HEK293 (cell line): ENCODE data around the gene THRAP3.
A peak's percentile ranks its signal among the peaks of the same experiment; 100 is the strongest.

ENCODE experiments used
- EGR2 ChIP-seq: fragments of 450-650 bp; formaldehyde crosslinking; IDR thresholded peaks from 2 replicates; pipeline ENCODE4 v1.5.1; 2016; ENCODE audit warnings: low read depth, missing biosample characterization, missing genetic modification characterization
- FEZF1 ChIP-seq: fragments of 450-650 bp; formaldehyde crosslinking; IDR thresholded peaks from 2 replicates; pipeline ENCODE4 v1.5.1; 2016; ENCODE audit warnings: missing biosample characterization, missing genetic modification characterization
- GFI1B ChIP-seq: fragments of 450-650 bp; formaldehyde crosslinking; IDR thresholded peaks from 2 replicates; pipeline ENCODE4 v1.5.1; 2016; ENCODE audit warnings: missing biosample characterization, missing genetic modification characterization
- GLI2 ChIP-seq: fragments of 450-650 bp; formaldehyde crosslinking; IDR thresholded peaks from 2 replicates; pipeline ENCODE4; 2017; ENCODE audit warnings: missing biosample characterization, missing genetic modification characterization, low read depth, borderline replicate concordance
- HOXC10 ChIP-seq: sonication (generic); formaldehyde crosslinking; IDR thresholded peaks from 2 replicates; pipeline ENCODE4 v1.8.1; 2023; ENCODE audit warnings: mild to moderate bottlenecking, missing genetic modification reagents
- KLF9 ChIP-seq: fragments of 450-650 bp; formaldehyde crosslinking; IDR thresholded peaks from 2 replicates; pipeline ENCODE4 v1.5.1; 2016; ENCODE audit warnings: missing biosample characterization, missing genetic modification characterization, low read depth
- MEIS1 ChIP-seq: sonication (generic); formaldehyde crosslinking; IDR thresholded peaks from 2 replicates; pipeline ENCODE4 v1.8.1; 2022; ENCODE audit warnings: missing genetic modification reagents, mild to moderate bottlenecking, borderline replicate concordance
- OVOL3 ChIP-seq: fragments of 450-650 bp; formaldehyde crosslinking; IDR thresholded peaks from 2 replicates; pipeline ENCODE4 v1.5.1; 2016; ENCODE audit warnings: missing biosample characterization, missing genetic modification characterization
- RBAK ChIP-seq: fragments of 450-650 bp; formaldehyde crosslinking; IDR thresholded peaks from 2 replicates; pipeline ENCODE4 v1.5.1; 2016; ENCODE audit warnings: missing biosample characterization, missing genetic modification characterization
- TRIM28 ChIP-seq: IDR thresholded peaks from 2 replicates; pipeline ENCODE4 v1.6.1; 2011; ENCODE audit warnings: low read length, control low read depth, borderline replicate concordance
- ZFP41 ChIP-seq: fragments of 450-650 bp; formaldehyde crosslinking; IDR thresholded peaks from 2 replicates; pipeline ENCODE4 v1.5.1; 2016; ENCODE audit warnings: missing biosample characterization, missing genetic modification characterization, borderline replicate concordance
- ZNF10 ChIP-seq: fragments of 450-650 bp; formaldehyde crosslinking; IDR thresholded peaks from 2 replicates; pipeline ENCODE4 v1.5.1; 2017; ENCODE audit warnings: missing biosample characterization, missing genetic modification characterization
- ZNF121 ChIP-seq: fragments of 450-650 bp; formaldehyde crosslinking; IDR thresholded peaks from 2 replicates; pipeline ENCODE4 v1.5.1; 2016; ENCODE audit warnings: missing biosample characterization, missing genetic modification characterization
- ZNF133 ChIP-seq: fragments of 450-650 bp; formaldehyde crosslinking; IDR thresholded peaks from 2 replicates; pipeline ENCODE4 v1.5.1; 2016; ENCODE audit warnings: missing biosample characterization, missing genetic modification characterization
- ZNF140 ChIP-seq: fragments of 450-650 bp; formaldehyde crosslinking; IDR thresholded peaks from 2 replicates; pipeline ENCODE4 v1.5.1; 2016; ENCODE audit warnings: missing biosample characterization, missing genetic modification characterization
- ZNF146 ChIP-seq: fragments of 450-650 bp; formaldehyde crosslinking; IDR thresholded peaks from 2 replicates; pipeline ENCODE4 v1.5.1; 2016; ENCODE audit warnings: missing biosample characterization, missing genetic modification characterization
- ZNF157 ChIP-seq: fragments of 450-650 bp; formaldehyde crosslinking; IDR thresholded peaks from 2 replicates; pipeline ENCODE4 v1.5.1; 2016; ENCODE audit warnings: missing biosample characterization, missing genetic modification characterization
- ZNF2 ChIP-seq: fragments of 450-650 bp; formaldehyde crosslinking; IDR thresholded peaks from 2 replicates; pipeline ENCODE4 v1.5.1; 2016; ENCODE audit warnings: missing biosample characterization, missing genetic modification characterization
- ZNF202 ChIP-seq: fragments of 450-650 bp; formaldehyde crosslinking; IDR thresholded peaks from 2 replicates; pipeline ENCODE4 v1.5.1; 2016; ENCODE audit warnings: missing biosample characterization, missing genetic modification characterization, borderline replicate concordance
- ZNF366 ChIP-seq: fragments of 450-650 bp; formaldehyde crosslinking; conservative IDR thresholded peaks from 2 replicates; pipeline ENCODE4 v1.5.1; 2016; ENCODE audit warnings: missing biosample characterization, missing genetic modification characterization
- ZNF37A ChIP-seq: fragments of 450-650 bp; IDR thresholded peaks from 2 replicates; pipeline ENCODE4 v1.5.1; 2018; ENCODE audit warnings: missing biosample characterization, missing genetic modification characterization
- ZNF423 ChIP-seq: fragments of 450-650 bp; formaldehyde crosslinking; IDR thresholded peaks from 2 replicates; pipeline ENCODE4 v1.5.1; 2016; ENCODE audit warnings: missing biosample characterization, missing genetic modification characterization
- ZNF529 ChIP-seq: fragments of 450-650 bp; formaldehyde crosslinking; IDR thresholded peaks from 2 replicates; pipeline ENCODE4 v1.5.1; 2017; ENCODE audit warnings: missing genetic modification characterization, missing biosample characterization; ENCODE audit not compliant: insufficient replicate concordance
- ZNF544 ChIP-seq: fragments of 450-650 bp; formaldehyde crosslinking; IDR thresholded peaks from 2 replicates; pipeline ENCODE4 v1.5.0; 2017; ENCODE audit warnings: missing biosample characterization, missing genetic modification characterization
- ZNF654 ChIP-seq: fragments of 450-650 bp; formaldehyde crosslinking; IDR thresholded peaks from 2 replicates; pipeline ENCODE4 v1.5.1; 2016; ENCODE audit warnings: low read depth, missing biosample characterization, missing genetic modification characterization
- ZNF701 ChIP-seq: fragments of 450-650 bp; formaldehyde crosslinking; IDR thresholded peaks from 2 replicates; pipeline ENCODE4 v1.5.1; 2016; ENCODE audit warnings: missing biosample characterization, missing genetic modification characterization
- ZNF76 ChIP-seq: fragments of 450-650 bp; formaldehyde crosslinking; IDR thresholded peaks from 2 replicates; pipeline ENCODE4; 2016; ENCODE audit warnings: low read depth, missing biosample characterization, missing genetic modification characterization, borderline replicate concordance
- ZSCAN30 ChIP-seq: fragments of 450-650 bp; IDR thresholded peaks from 2 replicates; pipeline ENCODE4 v1.5.1; 2018; ENCODE audit warnings: missing biosample characterization, mild to moderate bottlenecking, missing genetic modification characterization, moderate library complexity
- TF ChIP-seq, protein P1 (sequence below): fragments of 450-650 bp; formaldehyde crosslinking; IDR thresholded peaks from 2 replicates; pipeline ENCODE4 v1.5.1; 2017; ENCODE audit warnings: missing biosample characterization, missing genetic modification characterization
- TF ChIP-seq, protein P2 (sequence below): fragments of 450-650 bp; formaldehyde crosslinking; IDR thresholded peaks from 2 replicates; pipeline ENCODE4 v1.5.1; 2016; ENCODE audit warnings: missing biosample characterization, missing genetic modification characterization
- TF ChIP-seq, protein P3 (sequence below): fragments of 450-650 bp; formaldehyde crosslinking; IDR thresholded peaks from 2 replicates; pipeline ENCODE4 v1.5.1; 2016; ENCODE audit warnings: missing biosample characterization, missing genetic modification characterization
- TF ChIP-seq, protein P4 (sequence below): fragments of 450-650 bp; IDR thresholded peaks from 2 replicates; pipeline ENCODE4 v1.5.1; 2018; ENCODE audit warnings: missing biosample characterization, missing genetic modification characterization
- TF ChIP-seq, protein P5 (sequence below): fragments of 450-650 bp; formaldehyde crosslinking; IDR thresholded peaks from 2 replicates; pipeline ENCODE4 v1.5.1; 2016; ENCODE audit warnings: missing biosample characterization, missing genetic modification characterization

The THRAP3 gene

DNA sequence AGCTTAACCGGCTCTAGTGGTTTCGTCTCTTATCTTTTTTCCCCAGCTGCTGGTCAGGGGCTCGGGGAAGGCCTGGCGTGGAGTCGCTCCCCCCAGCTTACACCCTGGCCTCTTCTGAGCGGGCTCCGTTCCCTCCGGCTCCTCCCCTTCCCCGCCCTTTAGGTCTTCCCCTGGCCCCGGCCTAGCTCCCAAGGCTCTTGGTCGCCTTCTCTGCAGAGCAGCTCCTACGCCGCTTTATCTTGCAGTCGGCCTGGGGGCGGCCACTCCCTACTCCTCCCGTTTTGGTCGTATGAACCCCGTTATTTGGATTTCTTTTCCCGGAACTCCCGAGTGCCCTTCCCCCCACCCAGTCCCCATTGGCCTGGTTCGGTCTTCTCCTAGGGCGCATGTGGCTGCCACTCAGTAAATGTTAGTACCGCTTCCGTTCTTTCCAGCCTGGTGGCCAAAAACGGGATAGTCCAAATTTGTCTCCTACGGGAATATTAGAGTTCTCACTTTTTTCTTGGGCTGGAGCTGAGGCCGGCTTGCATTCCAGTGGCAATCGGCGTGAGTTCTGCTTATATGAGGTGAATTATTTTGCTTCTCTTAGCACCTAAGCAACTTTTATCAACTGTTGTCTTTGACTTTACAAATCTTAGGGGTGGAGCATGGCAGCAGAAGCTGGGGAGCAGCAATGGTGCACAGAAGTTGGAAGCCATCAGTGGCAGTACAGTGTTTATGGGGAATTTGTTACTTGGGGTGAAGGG lies 467 bp downstream of the THRAP3 start (continued):
- TF ChIP-seq, protein P1, sequence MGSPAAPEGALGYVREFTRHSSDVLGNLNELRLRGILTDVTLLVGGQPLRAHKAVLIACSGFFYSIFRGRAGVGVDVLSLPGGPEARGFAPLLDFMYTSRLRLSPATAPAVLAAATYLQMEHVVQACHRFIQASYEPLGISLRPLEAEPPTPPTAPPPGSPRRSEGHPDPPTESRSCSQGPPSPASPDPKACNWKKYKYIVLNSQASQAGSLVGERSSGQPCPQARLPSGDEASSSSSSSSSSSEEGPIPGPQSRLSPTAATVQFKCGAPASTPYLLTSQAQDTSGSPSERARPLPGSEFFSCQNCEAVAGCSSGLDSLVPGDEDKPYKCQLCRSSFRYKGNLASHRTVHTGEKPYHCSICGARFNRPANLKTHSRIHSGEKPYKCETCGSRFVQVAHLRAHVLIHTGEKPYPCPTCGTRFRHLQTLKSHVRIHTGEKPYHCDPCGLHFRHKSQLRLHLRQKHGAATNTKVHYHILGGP (tag by site-specific recombination) = no peak
- TF ChIP-seq TRIM28 (0 out of 2 replicates have a peak, but pooled peaks have one; percentile 12), ZNF2 (peak; percentile 54; the same call in 1 of the 2 replicates), ZNF544 (tag by site-specific recombination) (no peak), GLI2 (tag by site-specific recombination) (no peak), ZFP41 (tag by site-specific recombination) (no peak), ZNF140 (tag by site-specific recombination) (no peak), MEIS1 (no peak), ZSCAN30 (tag by site-specific recombination) (peak; percentile 71; the same call in 1 of the 2 replicates), ZNF133 (tag by site-specific recombination) (no peak), KLF9 (tag by site-specific recombination) (no peak), ZNF37A (tag by site-specific recombination) (no peak), HOXC10 (CRISPR knock-in tag) (no peak), ZNF76 (tag by site-specific recombination) (no peak), OVOL3 (tag by site-specific recombination) (no peak), ZNF654 (tag by site-specific recombination) (no peak), ZNF202 (tag by site-specific recombination) (no peak), FEZF1 (tag by site-specific recombination) (no peak; the same call in 1 of the 2 replicates), ZNF701 (tag by site-specific recombination) (0 out of 2 replicates have a peak, but pooled peaks have one; percentile 41), ZNF146 (tag by site-specific recombination) (0 out of 2 replicates have a peak, but pooled peaks have one; percentile 7), ZNF121 (tag by site-specific recombination) (no peak), ZNF157 (no peak), ZNF529 (tag by site-specific recombination) (no peak), GFI1B (tag by site-specific recombination) (no peak), EGR2 (no peak), ZNF10 (tag by site-specific recombination) (no peak; the same call in 1 of the 2 replicates), ZNF366 (tag by site-specific recombination) (no peak), ZNF423 (tag by site-specific recombination) (no peak), RBAK (tag by site-specific recombination) (no peak)
- TF ChIP-seq, protein P2, sequence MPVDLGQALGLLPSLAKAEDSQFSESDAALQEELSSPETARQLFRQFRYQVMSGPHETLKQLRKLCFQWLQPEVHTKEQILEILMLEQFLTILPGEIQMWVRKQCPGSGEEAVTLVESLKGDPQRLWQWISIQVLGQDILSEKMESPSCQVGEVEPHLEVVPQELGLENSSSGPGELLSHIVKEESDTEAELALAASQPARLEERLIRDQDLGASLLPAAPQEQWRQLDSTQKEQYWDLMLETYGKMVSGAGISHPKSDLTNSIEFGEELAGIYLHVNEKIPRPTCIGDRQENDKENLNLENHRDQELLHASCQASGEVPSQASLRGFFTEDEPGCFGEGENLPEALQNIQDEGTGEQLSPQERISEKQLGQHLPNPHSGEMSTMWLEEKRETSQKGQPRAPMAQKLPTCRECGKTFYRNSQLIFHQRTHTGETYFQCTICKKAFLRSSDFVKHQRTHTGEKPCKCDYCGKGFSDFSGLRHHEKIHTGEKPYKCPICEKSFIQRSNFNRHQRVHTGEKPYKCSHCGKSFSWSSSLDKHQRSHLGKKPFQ (tag by site-specific recombination) = no peak
- TF ChIP-seq, protein P3, sequence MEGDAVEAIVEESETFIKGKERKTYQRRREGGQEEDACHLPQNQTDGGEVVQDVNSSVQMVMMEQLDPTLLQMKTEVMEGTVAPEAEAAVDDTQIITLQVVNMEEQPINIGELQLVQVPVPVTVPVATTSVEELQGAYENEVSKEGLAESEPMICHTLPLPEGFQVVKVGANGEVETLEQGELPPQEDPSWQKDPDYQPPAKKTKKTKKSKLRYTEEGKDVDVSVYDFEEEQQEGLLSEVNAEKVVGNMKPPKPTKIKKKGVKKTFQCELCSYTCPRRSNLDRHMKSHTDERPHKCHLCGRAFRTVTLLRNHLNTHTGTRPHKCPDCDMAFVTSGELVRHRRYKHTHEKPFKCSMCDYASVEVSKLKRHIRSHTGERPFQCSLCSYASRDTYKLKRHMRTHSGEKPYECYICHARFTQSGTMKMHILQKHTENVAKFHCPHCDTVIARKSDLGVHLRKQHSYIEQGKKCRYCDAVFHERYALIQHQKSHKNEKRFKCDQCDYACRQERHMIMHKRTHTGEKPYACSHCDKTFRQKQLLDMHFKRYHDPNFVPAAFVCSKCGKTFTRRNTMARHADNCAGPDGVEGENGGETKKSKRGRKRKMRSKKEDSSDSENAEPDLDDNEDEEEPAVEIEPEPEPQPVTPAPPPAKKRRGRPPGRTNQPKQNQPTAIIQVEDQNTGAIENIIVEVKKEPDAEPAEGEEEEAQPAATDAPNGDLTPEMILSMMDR (tag by site-specific recombination) = peak; percentile 48; the same call in 1 of the 2 replicates
- TF ChIP-seq, protein P4, sequence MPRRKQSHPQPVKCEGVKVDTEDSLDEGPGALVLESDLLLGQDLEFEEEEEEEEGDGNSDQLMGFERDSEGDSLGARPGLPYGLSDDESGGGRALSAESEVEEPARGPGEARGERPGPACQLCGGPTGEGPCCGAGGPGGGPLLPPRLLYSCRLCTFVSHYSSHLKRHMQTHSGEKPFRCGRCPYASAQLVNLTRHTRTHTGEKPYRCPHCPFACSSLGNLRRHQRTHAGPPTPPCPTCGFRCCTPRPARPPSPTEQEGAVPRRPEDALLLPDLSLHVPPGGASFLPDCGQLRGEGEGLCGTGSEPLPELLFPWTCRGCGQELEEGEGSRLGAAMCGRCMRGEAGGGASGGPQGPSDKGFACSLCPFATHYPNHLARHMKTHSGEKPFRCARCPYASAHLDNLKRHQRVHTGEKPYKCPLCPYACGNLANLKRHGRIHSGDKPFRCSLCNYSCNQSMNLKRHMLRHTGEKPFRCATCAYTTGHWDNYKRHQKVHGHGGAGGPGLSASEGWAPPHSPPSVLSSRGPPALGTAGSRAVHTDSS = no peak
- TF ChIP-seq, protein P5, sequence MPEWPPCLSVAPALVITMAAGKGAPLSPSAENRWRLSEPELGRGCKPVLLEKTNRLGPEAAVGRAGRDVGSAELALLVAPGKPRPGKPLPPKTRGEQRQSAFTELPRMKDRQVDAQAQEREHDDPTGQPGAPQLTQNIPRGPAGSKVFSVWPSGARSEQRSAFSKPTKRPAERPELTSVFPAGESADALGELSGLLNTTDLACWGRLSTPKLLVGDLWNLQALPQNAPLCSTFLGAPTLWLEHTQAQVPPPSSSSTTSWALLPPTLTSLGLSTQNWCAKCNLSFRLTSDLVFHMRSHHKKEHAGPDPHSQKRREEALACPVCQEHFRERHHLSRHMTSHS (tag by site-specific recombination) = no peak
